LNCaP clone FGC (cell line): ENCODE results near the gene BSCL2.
"Not testable (repeated sequence)": the region's sequence is repeated elsewhere in the genome, so short reads cannot be mapped to it uniquely, and the experiment has no call there.

Experiments
- DNase-seq: peaks from one replicate; pipeline ENCODE4 v3.0.0-alpha.2; 2011; ENCODE audit warnings: low read depth
- H3K4me3 ChIP-seq: 2 replicates; pipeline ENCODE4 v1.5.1; 2011; ENCODE audit warnings: mild to moderate bottlenecking, low read depth, low read length, control low read depth
- TF ChIP-seq, protein P1 (sequence below): IDR thresholded peaks from 2 replicates; pipeline ENCODE4 v1.5.1; 2012; ENCODE audit warnings: mild to moderate bottlenecking; ENCODE audit not compliant: control insufficient read depth, insufficient read depth; ENCODE audit errors: extremely low read depth

Gene BSCL2

GRCh38 chr11:62709247-62710000 lies 2.2 kb upstream of the BSCL2 start:
- TF ChIP-seq, protein P1, sequence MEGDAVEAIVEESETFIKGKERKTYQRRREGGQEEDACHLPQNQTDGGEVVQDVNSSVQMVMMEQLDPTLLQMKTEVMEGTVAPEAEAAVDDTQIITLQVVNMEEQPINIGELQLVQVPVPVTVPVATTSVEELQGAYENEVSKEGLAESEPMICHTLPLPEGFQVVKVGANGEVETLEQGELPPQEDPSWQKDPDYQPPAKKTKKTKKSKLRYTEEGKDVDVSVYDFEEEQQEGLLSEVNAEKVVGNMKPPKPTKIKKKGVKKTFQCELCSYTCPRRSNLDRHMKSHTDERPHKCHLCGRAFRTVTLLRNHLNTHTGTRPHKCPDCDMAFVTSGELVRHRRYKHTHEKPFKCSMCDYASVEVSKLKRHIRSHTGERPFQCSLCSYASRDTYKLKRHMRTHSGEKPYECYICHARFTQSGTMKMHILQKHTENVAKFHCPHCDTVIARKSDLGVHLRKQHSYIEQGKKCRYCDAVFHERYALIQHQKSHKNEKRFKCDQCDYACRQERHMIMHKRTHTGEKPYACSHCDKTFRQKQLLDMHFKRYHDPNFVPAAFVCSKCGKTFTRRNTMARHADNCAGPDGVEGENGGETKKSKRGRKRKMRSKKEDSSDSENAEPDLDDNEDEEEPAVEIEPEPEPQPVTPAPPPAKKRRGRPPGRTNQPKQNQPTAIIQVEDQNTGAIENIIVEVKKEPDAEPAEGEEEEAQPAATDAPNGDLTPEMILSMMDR = 0 out of 2 replicates have a peak, but pooled peaks have one; percentile 3
- DNase-seq = peak; percentile 98
- peak overlapping the region; percentile 59 for H3K4me3 ChIP-seq

- H3K4me3 ChIP-seq = peak overlapping the region; percentile 59
- no peak for DNase-seq
- TF ChIP-seq, protein P1 = no peak
Observed at GRCh38 chr11:62708793-62709192, 1.6 kb upstream of the BSCL2 start.

GRCh38 chr11:62708392-62708791 lies 1.2 kb upstream of the BSCL2 start:
- DNase-seq = no peak
- peak overlapping the region; percentile 59 for H3K4me3 ChIP-seq
- TF ChIP-seq, protein P1 = no peak

- H3K4me3 ChIP-seq = peak overlapping the region; percentile 81
- TF ChIP-seq, protein P1 = no peak
Observed at GRCh38 chr11:62706850-62707247, 375 bp downstream of the BSCL2 start.

DNA sequence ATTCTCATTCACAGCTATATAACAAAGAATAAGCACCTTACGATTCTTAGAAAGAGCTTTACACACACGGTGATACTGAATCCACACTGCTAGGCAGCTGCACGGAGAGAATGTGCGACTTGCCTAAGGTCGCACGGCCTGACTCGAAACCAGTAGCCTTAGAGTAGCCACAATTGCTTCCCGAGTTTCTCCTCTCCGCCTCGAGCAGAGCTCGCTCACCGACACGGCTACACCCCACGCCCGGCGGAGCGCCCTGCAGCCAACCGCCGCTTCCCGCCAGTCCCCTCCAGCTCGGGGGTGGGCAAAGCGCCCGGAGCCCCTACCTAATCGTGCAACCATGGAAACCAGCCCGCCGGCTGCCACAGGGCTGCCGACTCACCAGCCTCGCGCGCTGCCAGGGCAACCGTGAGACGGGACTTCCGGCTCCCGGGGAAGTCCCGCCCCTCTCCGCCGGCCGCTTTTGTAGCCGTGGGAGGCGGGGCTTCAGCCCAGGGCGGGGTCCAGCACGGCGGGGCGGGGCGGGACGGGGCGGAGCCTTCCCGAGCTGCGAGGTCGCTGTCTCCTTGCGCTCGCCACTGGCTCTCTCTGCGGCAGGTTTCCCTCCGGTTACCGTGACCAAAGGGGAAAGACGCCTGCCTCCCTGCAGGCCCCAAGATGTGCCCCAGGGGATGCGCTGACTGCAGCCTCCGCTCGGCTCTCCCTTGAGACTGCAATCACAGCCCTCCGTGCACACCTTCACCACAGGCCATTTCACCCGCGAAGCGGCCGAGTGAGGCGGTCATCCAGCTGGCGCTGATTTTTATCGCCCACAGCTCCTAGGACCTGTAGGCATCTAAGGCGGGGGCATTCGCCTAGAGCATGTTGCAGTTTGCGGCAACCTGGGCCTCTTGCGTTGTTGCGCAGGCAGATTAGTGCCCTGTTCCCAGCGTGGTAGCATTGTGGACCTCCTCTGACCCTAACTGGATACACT lies 1.1 kb downstream of the BSCL2 start:
- TF ChIP-seq, protein P1 = no peak
- no peak for DNase-seq
- H3K4me3 ChIP-seq = peak overlapping the region; percentile 81

More at GRCh38 chr11:62706850-62707247, 375 bp downstream of the BSCL2 start:
- no peak for DNase-seq

- no peak for DNase-seq
- peak overlapping the region; percentile 81 for H3K4me3 ChIP-seq
- TF ChIP-seq, protein P1 = 0 out of 2 replicates have a peak, but pooled peaks have one; percentile 16
Observed at GRCh38 chr11:62705413-62705812, 1.8 kb downstream of the BSCL2 start.

DNA sequence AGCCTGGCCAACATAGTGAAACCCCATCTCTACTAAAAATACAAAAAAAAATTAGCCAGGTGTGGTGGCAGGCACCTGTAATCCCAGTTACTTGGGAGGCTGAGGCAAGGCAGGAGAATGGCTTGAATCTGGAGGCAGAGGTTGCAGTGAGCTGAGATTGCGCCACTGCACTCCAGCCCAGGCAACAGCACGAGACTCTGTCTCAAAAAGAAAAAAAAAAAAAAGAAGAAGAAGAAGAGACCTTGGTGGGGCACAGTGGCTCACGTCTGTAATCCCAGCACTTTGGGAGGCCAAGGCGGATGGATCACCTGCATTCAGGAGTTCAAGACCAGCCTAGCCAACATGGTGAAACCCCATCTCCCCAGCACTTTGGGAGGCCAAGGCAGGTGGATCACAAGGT lies 3.3 kb downstream of the BSCL2 start:
- H3K4me3 ChIP-seq, DNase-seq: not testable (repeated sequence)
